Pancreas (tissue), 10 donors: ENCODE measurements around the gene NID2. TPM values are rescaled to one million over a fixed set of nuclear protein-coding genes. Genes with fewer than 3 reads are reported as not detected.

ENCODE experiments used
- ATAC-seq, 4 donors: fragments of 200-7000 bp; cut with Tn5 transposase; one replicate each; pipeline versions ENCODE4 v1.8.0 to v1.9.1; 2020; ENCODE audit warnings: mild to moderate bottlenecking in 4 of 4, moderate library complexity in 4 of 4
- DNase-seq, 6 donors: peaks; one replicate each; pipeline ENCODE4 v3.0.0-alpha.2; 2020
- FAIRE-seq: peaks from 2 replicates; lab custom pipeline; 2012; peaks lifted over from hg19 to GRCh38; lab: Jason Lieb, UNC
- H3K27ac ChIP-seq, 4 donors: fragments of 200-600 bp; sonication (generic); 1 replicate in 3 of 4; 2 replicates in 1 of 4; pipeline versions ENCODE4 v1.5.0 to v1.8.0; 2020
- H3K27me3 ChIP-seq, 4 donors: fragments of 200-600 bp; one replicate each; pipeline ENCODE4 v1.8.0; 2021
- H3K36me3 ChIP-seq, 3 donors: fragments of 200-600 bp; sonication (generic) in 1 of 3; one replicate each; pipeline versions ENCODE4 v1.5.0 to v1.8.0; 2020 to 2021
- H3K4me1 ChIP-seq, 3 donors: fragments of 200-600 bp; one replicate each; pipeline ENCODE4 v1.8.0; 2021
- H3K4me3 ChIP-seq, 4 donors: fragments of 200-600 bp; sonication (generic) in 2 of 4; one replicate each; pipeline versions ENCODE4 v1.5.0 to v1.8.0; 2020 to 2021
- H3K9me3 ChIP-seq, 4 donors: fragments of 200-600 bp; one replicate each; pipeline ENCODE4 v1.8.0; 2021
- WGBS, 2 donors: extraction: QIAGEN DNeasy Blood & Tissue Kit; methylation state at CpG; one replicate each; pipeline ENCODE4 v1.1.7; 2013; 5-methylcytosine and 5-hydroxymethylcytosine counted together
- intact Hi-C, 3 donors: fragments of 100-400 bp; cut with DNase I; formaldehyde crosslinking; loops; one replicate each; pipeline versions ENCODE4 v1.11.1 to v1.14.2; 2022
- polyA plus RNA-seq, 2 donors: library from polyadenylated mRNA; stranded (reverse); fragments of 200-250 nt; gene quantifications; one replicate each; pipeline ENCODE4 v1.2.3, GENCODE V29; 2013
- total RNA-seq, 6 donors: library from RNA; stranded (reverse); fragmentation: NEBNext Ultra II Directional in 4 of 6; extraction: Animal tissue kit (Norgen Biotek cat#: 25700) in 4 of 6; gene quantifications; one replicate each; pipeline versions ENCODE4 v1.2.1 to v1.2.4, GENCODE V29; 2021 to 2023
- TF ChIP-seq, protein P1 (sequence below), 4 donors: fragments of 200-600 bp; sonication (generic) in 3 of 4; IDR thresholded peaks; one replicate each; pipeline versions ENCODE4 v1.5.0 to v1.8.0; 2021; ENCODE audit warnings: antibody characterized with exemption in 4 of 4
- donor health status: healthy with polysubstance abuse.
- donor health status: DM: no; HTN: no; CAD: no; lungs with moderate emphysema.
- donor health status: DM: no; HTN: no; CAD: no.
- donor health status: control.
- donor health status: control.
- donor health status: Bipolar disorder and iron deficiency.
- donor health status: DM: yes; HTN: yes; CAD: no.
- donor health status: DM: no; HTN: no; CAD: no.
- donor health status: DM: no; HTN: no; CAD: no.
- donor health status: DM: yes; HTN: yes; CAD: no.

NID2 gene
- total and polyA plus RNA-seq, 8 donors, result 1.9 to 9.5 (median 3.8) TPM

GRCh38 chr14:52090936-52091335 lies 22.1 kb upstream of the NID2 start:
- no peak overlapping the region for H3K27ac ChIP-seq
- FAIRE-seq (no peak), ATAC-seq (no peak), DNase-seq (no peak)
- no peak overlapping the region for H3K4me3 ChIP-seq
- 61 to 65% methylated on average over 4 of the region's 4 CpGs for WGBS, 2 donors
- no peaks in the 10 kb centered on the region for H3K9me3 ChIP-seq
- H3K36me3 ChIP-seq, result no peaks in the 10 kb centered on the region
- intact Hi-C loops, result no loop called here
- TF ChIP-seq, protein P1, sequence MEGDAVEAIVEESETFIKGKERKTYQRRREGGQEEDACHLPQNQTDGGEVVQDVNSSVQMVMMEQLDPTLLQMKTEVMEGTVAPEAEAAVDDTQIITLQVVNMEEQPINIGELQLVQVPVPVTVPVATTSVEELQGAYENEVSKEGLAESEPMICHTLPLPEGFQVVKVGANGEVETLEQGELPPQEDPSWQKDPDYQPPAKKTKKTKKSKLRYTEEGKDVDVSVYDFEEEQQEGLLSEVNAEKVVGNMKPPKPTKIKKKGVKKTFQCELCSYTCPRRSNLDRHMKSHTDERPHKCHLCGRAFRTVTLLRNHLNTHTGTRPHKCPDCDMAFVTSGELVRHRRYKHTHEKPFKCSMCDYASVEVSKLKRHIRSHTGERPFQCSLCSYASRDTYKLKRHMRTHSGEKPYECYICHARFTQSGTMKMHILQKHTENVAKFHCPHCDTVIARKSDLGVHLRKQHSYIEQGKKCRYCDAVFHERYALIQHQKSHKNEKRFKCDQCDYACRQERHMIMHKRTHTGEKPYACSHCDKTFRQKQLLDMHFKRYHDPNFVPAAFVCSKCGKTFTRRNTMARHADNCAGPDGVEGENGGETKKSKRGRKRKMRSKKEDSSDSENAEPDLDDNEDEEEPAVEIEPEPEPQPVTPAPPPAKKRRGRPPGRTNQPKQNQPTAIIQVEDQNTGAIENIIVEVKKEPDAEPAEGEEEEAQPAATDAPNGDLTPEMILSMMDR (IDR thresholded peaks at IDR 0.05), result no peak
- H3K27me3 ChIP-seq, result no peaks in the 10 kb centered on the region
- no peaks in the 10 kb centered on the region for H3K4me1 ChIP-seq

GRCh38 chr14:52089218-52089617 lies 20.4 kb upstream of the NID2 start:
- Histone ChIP-seq H3K27ac (no peak overlapping the region), H3K36me3 (no peaks in the 10 kb centered on the region), H3K4me1 (no peaks in the 10 kb centered on the region), H3K27me3 (no peaks in the 10 kb centered on the region), H3K4me3 (no peak overlapping the region), H3K9me3 (no peaks in the 10 kb centered on the region)
- FAIRE-seq (no peak), ATAC-seq (no peak), DNase-seq (no peak)
- TF ChIP-seq, protein P1 (IDR thresholded peaks at IDR 0.05), result no peak
- intact Hi-C loops, result no loop called here
- 89 to 94% methylated on average over 1 of the region's 1 CpG for WGBS, 2 donors

DNA sequence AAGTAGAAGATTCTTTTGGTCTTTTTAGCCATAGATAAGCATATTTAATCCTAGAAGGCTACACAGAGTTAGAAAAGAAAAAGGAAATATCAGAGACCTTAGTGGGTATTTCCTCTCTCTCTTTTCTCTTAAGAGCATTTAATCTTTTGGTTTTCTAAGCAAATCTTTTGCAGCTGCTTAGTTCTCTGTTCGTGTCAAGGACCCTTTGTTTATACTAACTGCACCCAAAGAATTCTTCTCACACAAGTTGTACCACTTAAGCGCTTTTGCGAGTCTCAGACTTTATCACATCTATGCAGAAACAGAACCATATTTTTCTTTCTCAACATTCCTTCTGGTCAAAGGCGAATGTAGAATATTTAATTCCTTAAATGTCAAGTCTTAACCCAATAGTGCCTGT lies 17.9 kb upstream of the NID2 start:
- intact Hi-C loops, result no loop called here
- no peak overlapping the region for H3K4me3 ChIP-seq
- 25 to 29% methylated on average over 4 of the region's 4 CpGs for WGBS, 2 donors

GRCh38 chr14:52082903-52083302 lies 14.0 kb upstream of the NID2 start:
- no peak for FAIRE-seq
- H3K36me3 ChIP-seq, result no peaks in the 10 kb centered on the region
- ATAC-seq, result no peak
- intact Hi-C loops, result no loop called here
- H3K9me3 ChIP-seq, result no peaks in the 10 kb centered on the region
- H3K4me3 ChIP-seq, result no peak overlapping the region
- TF ChIP-seq, protein P1 (IDR thresholded peaks at IDR 0.05), result no peak
- DNase-seq, result no peak
- H3K27ac ChIP-seq, result no peak overlapping the region
- no peaks in the 10 kb centered on the region for H3K27me3 ChIP-seq
- H3K4me1 ChIP-seq, result no peaks in the 10 kb centered on the region

More for the DNA sequence above, 17.9 kb upstream of the NID2 start:
- ATAC-seq (no peak), DNase-seq (no peak), FAIRE-seq (no peak)
- H3K9me3 ChIP-seq, result no peaks in the 10 kb centered on the region
- H3K4me1 ChIP-seq, result no peaks in the 10 kb centered on the region
- TF ChIP-seq, protein P1 (IDR thresholded peaks at IDR 0.05), result no peak
- H3K27me3 ChIP-seq, result no peaks in the 10 kb centered on the region
- H3K36me3 ChIP-seq, result no peaks in the 10 kb centered on the region
- no peak overlapping the region for H3K27ac ChIP-seq

GRCh38 chr14:52081964-52082363 lies 13.1 kb upstream of the NID2 start:
- no peaks in the 10 kb centered on the region for H3K4me1 ChIP-seq
- ATAC-seq (no peak), DNase-seq (no peak), FAIRE-seq (no peak)
- TF ChIP-seq, protein P1 (IDR thresholded peaks at IDR 0.05), result no peak
- intact Hi-C loops, result no loop called here
- H3K27me3 ChIP-seq, result no peaks in the 10 kb centered on the region
- no peaks in the 10 kb centered on the region for H3K9me3 ChIP-seq
- H3K36me3 ChIP-seq, result no peaks in the 10 kb centered on the region
- no peak overlapping the region for H3K27ac ChIP-seq
- H3K4me3 ChIP-seq, result no peak overlapping the region
- whole genome bisulfite sequencing, 2 donors, result 70 to 83% methylated on average over 3 of the region's 3 CpGs
